IMR-90 (cell line): ENCODE results near the gene AANAT. TPM values are rescaled to one million over a fixed set of nuclear protein-coding genes. Genes with fewer than 3 reads are reported as not detected.

Experiments
- ATAC-seq: fragments of 200-7000 bp; cut with Tn5 transposase; 2 replicates; pipeline ENCODE4 v1.9.1; 2020; ENCODE audit warnings: low read depth, mild to moderate bottlenecking, moderate library complexity
- BruUV-seq: library from RNA; stranded (reverse); fragments of 400-500 nt; replicated peaks from 2 replicates; lab custom pipeline; 2021; lab: Mats Ljungman, UMichigan
- CTCF ChIA-PET: fragments of 300-600 bp; formaldehyde crosslinking; extraction: SDS; loops from one replicate; lab custom pipeline; 2021; ENCODE audit warnings: antibody characterized with exemption; lab: Yijun Ruan, JAX
- POLR2A ChIA-PET: fragments of 300-600 bp; sonication (Branson Sonifier 250); formaldehyde crosslinking; loops from one replicate; lab custom pipeline; 2022; ENCODE audit warnings: antibody characterized with exemption; ENCODE audit not compliant: unreplicated experiment; lab: Charles Lee
- DNase-seq: peaks from one replicate; pipeline ENCODE4 v3.0.0; 2013
- H2AFZ ChIP-seq: replicated peaks from 2 replicates; pipeline ENCODE3; 2013; ENCODE audit warnings: low read length, mild to moderate bottlenecking; ENCODE audit not compliant: poor library complexity
- H2AK5ac ChIP-seq: 2 replicates; pipeline ENCODE4 v1.6.1; 2013; ENCODE audit warnings: low read depth, low read length, inconsistent platforms
- H2AK9ac ChIP-seq: replicated peaks from 2 replicates; pipeline ENCODE3; 2013; ENCODE audit warnings: mild to moderate bottlenecking, low read depth, low read length, moderate library complexity; ENCODE audit not compliant: poor library complexity
- H2BK120ac ChIP-seq: 2 replicates; pipeline ENCODE4 v1.6.1; 2013; ENCODE audit warnings: low read depth, low read length, inconsistent platforms
- H2BK15ac ChIP-seq: 3 replicates; pipeline ENCODE4 v1.6.1; 2013; ENCODE audit warnings: low read depth, low read length, inconsistent platforms
- H2BK20ac ChIP-seq: 2 replicates; pipeline ENCODE4 v1.6.1; 2013; ENCODE audit warnings: low read depth, mild to moderate bottlenecking, inconsistent platforms, low read length, moderate library complexity
- H2BK5ac ChIP-seq: 2 replicates; pipeline ENCODE4 v1.6.1; 2013; ENCODE audit warnings: mild to moderate bottlenecking, low read depth, low read length, inconsistent platforms; ENCODE audit not compliant: poor library complexity, severe bottlenecking
- H3K14ac ChIP-seq: replicated peaks from 2 replicates; pipeline ENCODE4 v1.6.1; 2013; ENCODE audit warnings: low read depth, low read length, inconsistent platforms
- H3K18ac ChIP-seq: 2 replicates; pipeline ENCODE4 v1.6.1; 2013; ENCODE audit warnings: low read depth, low read length, control low read depth
- H3K23ac ChIP-seq: 2 replicates; pipeline ENCODE4 v1.6.1; 2013; ENCODE audit warnings: low read depth, low read length, inconsistent platforms
- H3K27ac ChIP-seq: 2 replicates; pipeline ENCODE4 v1.5.1; 2013; ENCODE audit warnings: mild to moderate bottlenecking, control low read depth, low read length; ENCODE audit not compliant: insufficient read depth
- H3K27me3 ChIP-seq: 2 replicates; pipeline ENCODE4 v1.6.1; 2013; ENCODE audit warnings: low read length; ENCODE audit not compliant: control insufficient read depth, insufficient read depth
- H3K36me3 ChIP-seq: 2 replicates; pipeline ENCODE4 v1.6.1; 2013; ENCODE audit warnings: low read length, mixed read lengths; ENCODE audit not compliant: control insufficient read depth, insufficient read depth
- H3K4ac ChIP-seq: 2 replicates; pipeline ENCODE4 v1.6.1; 2013; ENCODE audit warnings: low read depth, low read length, inconsistent platforms
- H3K4me1 ChIP-seq: 2 replicates; pipeline ENCODE4 v1.6.1; 2013; ENCODE audit warnings: low read length, mixed read lengths; ENCODE audit not compliant: control insufficient read depth, insufficient read depth
- H3K4me2 ChIP-seq: 2 replicates; pipeline ENCODE4 v1.6.1; 2013; ENCODE audit warnings: low read depth, mild to moderate bottlenecking, control low read depth, low read length, moderate library complexity
- H3K4me3 ChIP-seq: 2 replicates; pipeline ENCODE4 v1.5.1; 2013; ENCODE audit warnings: low read depth, mild to moderate bottlenecking, control low read depth, low read length, moderate library complexity; ENCODE audit not compliant: insufficient read depth
- H3K56ac ChIP-seq: 2 replicates; pipeline ENCODE4 v1.6.1; 2013; ENCODE audit warnings: low read length, inconsistent platforms; ENCODE audit not compliant: insufficient read depth; ENCODE audit errors: extremely low read depth
- H3K79me1 ChIP-seq, 2 experiments: 2 replicates each; pipeline ENCODE4 v1.6.1; 2013; ENCODE audit warnings: low read length in 2 of 2, inconsistent platforms in 1 of 2, low read depth in 1 of 2
- H3K9ac ChIP-seq: 2 replicates; pipeline ENCODE4 v1.6.1; 2013; ENCODE audit warnings: low read depth, low read length, control low read depth
- H3K9me1 ChIP-seq: 2 replicates; pipeline ENCODE4 v1.6.1; 2013; ENCODE audit warnings: low read length, inconsistent platforms; ENCODE audit not compliant: insufficient read depth
- H3K9me3 ChIP-seq: 2 replicates; pipeline ENCODE4 v1.6.1; 2013; ENCODE audit warnings: low read length; ENCODE audit not compliant: control insufficient read depth, insufficient read depth
- H4K20me1 ChIP-seq: 2 replicates; pipeline ENCODE4 v1.6.1; 2013; ENCODE audit warnings: low read length, inconsistent platforms; ENCODE audit not compliant: insufficient read depth
- H4K5ac ChIP-seq: 2 replicates; pipeline ENCODE4 v1.6.1; 2013; ENCODE audit warnings: mild to moderate bottlenecking, low read depth, low read length, control low read depth
- H4K8ac ChIP-seq, 2 experiments: 2 replicates each; pipeline ENCODE4 v1.6.1; 2013; ENCODE audit warnings: low read depth in 2 of 2, low read length in 2 of 2, control low read depth in 1 of 2, inconsistent platforms in 1 of 2
- H4K91ac ChIP-seq: 2 replicates; pipeline ENCODE4 v1.6.1; 2013; ENCODE audit warnings: low read depth, low read length, inconsistent platforms; ENCODE audit not compliant: insufficient read depth
- CEBPB ChIP-seq: IDR thresholded peaks from 2 replicates; pipeline ENCODE4 v1.6.1; 2012; ENCODE audit warnings: low read depth, low read length, improper control_type of control experiment
- CTCF ChIP-seq: conservative IDR thresholded peaks from 2 replicates; pipeline ENCODE4 v1.5.1; 2012; ENCODE audit warnings: mild to moderate bottlenecking, low read depth, low read length, improper control_type of control experiment
- ELK1 ChIP-seq: fragments of 150-350 bp; IDR thresholded peaks from 2 replicates; pipeline ENCODE4 v1.6.1; 2016; ENCODE audit warnings: low read depth, mild to moderate bottlenecking, low read length, moderate library complexity, borderline replicate concordance
- FOS ChIP-seq: fragments of 150-350 bp; IDR thresholded peaks from 2 replicates; pipeline ENCODE4 v1.6.1; 2016; ENCODE audit warnings: low read depth, low read length
- MAFK ChIP-seq: IDR thresholded peaks from 2 replicates; pipeline ENCODE4 v1.6.1; 2012; ENCODE audit warnings: low read depth, low read length, improper control_type of control experiment
- MAZ ChIP-seq: IDR thresholded peaks from 2 replicates; pipeline ENCODE4 v1.6.1; 2012; ENCODE audit warnings: low read depth, mild to moderate bottlenecking, low read length, improper control_type of control experiment, moderate library complexity, borderline replicate concordance
- MXI1 ChIP-seq: IDR thresholded peaks from 2 replicates; pipeline ENCODE4 v1.6.1; 2012; ENCODE audit warnings: low read depth, mild to moderate bottlenecking, low read length, moderate library complexity, borderline replicate concordance
- NFE2L2 ChIP-seq: fragments of 150-350 bp; IDR thresholded peaks from 2 replicates; pipeline ENCODE4 v1.6.1; 2016; ENCODE audit warnings: low read depth, mild to moderate bottlenecking, low read length
- POLR2A ChIP-seq: IDR thresholded peaks from 2 replicates; pipeline ENCODE4 v1.6.1; 2012; ENCODE audit warnings: mild to moderate bottlenecking, low read depth, low read length
- RAD21 ChIP-seq: IDR thresholded peaks from 2 replicates; pipeline ENCODE4 v1.6.1; 2012; ENCODE audit warnings: low read length, improper control_type of control experiment
- RCOR1 ChIP-seq: IDR thresholded peaks from 2 replicates; pipeline ENCODE4 v1.6.1; 2012; ENCODE audit warnings: mild to moderate bottlenecking, low read length, improper control_type of control experiment; ENCODE audit not compliant: insufficient replicate concordance
- RFX5 ChIP-seq: IDR thresholded peaks from 2 replicates; pipeline ENCODE4 v1.8.0; 2012; ENCODE audit warnings: low read depth, mild to moderate bottlenecking, low read length, moderate library complexity
- SMC3 ChIP-seq: fragments of 150-350 bp; IDR thresholded peaks from 2 replicates; pipeline ENCODE4 v1.6.1; 2016; ENCODE audit warnings: low read depth, mild to moderate bottlenecking, antibody characterized with exemption, low read length, moderate library complexity
- WGBS, 2 experiments: methylation state at CpG; one replicate each; pipeline versions ENCODE4 v1.1.5 to v1.1.7; 2013; ENCODE audit warnings: missing lambda C conversion rate in 2 of 2; ENCODE audit not compliant: insufficient read length in 1 of 2; ENCODE audit errors: extremely low coverage in 2 of 2; 5-methylcytosine and 5-hydroxymethylcytosine counted together
- dilution Hi-C: fragments of 300-500 bp; cut with HindIII; formaldehyde crosslinking; loops from one replicate; pipeline ENCODE4 v1.14.3; 2018; ENCODE audit warnings: low sequenced_read_pairs; ENCODE audit not compliant: unreplicated experiment
- in situ Hi-C: fragments of 300-500 bp; cut with MboI; formaldehyde crosslinking; loops from 3 replicates; pipeline ENCODE4 v1.14.3; 2019; ENCODE audit warnings: low sequenced_read_pairs, inconsistent platforms, mixed read lengths
- intact Hi-C: fragments of 100-400 bp; cut with micrococcal nuclease; formaldehyde crosslinking; loops from 2 replicates; pipeline ENCODE4 v1.10.0; 2022
- polyA plus RNA-seq, 3 experiments: library from polyadenylated mRNA; depleted of rRNA; stranded (reverse); fragments of >200 nt; gene quantifications; 2 replicates each; pipeline ENCODE4 v1.2.3, GENCODE V29; 2012; ENCODE audit warnings: low replicate concordance in 1 of 3
- total RNA-seq: library from RNA; depleted of rRNA; stranded (reverse); fragments of >200 nt; gene quantifications from 2 replicates; pipeline ENCODE4 v1.2.3, GENCODE V29; 2012
- TF ChIP-seq, protein P1 (sequence below): fragments of 150-350 bp; IDR thresholded peaks from 2 replicates; pipeline ENCODE4 v1.6.1; 2017; ENCODE audit warnings: mild to moderate bottlenecking, antibody characterized with exemption, low read length, low read depth

The AANAT gene
- total and polyA plus RNA-seq, 2 of the 4 experiments (the other 2 are of a cell fraction), result 0.21 TPM; not detected in 1

DNA sequence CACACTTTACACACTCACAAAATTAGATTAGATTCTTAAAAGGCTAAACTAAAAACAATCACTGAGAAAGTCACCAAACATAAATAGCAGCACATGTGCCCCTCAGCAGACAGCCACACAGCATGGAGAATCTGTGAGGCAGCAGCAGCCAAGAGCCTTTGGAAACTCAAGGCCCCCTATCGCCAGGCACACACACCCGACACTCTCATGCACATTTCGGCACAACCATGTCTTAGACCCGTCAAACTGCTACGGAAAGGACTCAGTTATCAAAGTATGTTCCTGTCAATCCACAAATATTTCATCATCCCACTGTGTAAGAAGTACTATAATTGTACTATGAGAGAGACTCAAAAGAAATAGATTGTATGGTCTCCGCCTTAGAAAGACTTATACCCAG lies 35.4 kb upstream of the AANAT start:
- DNase-seq, result no peak
- Histone ChIP-seq H3K27ac (no peak overlapping the region), H2BK20ac (no peak overlapping the region), H3K9ac (no peak overlapping the region), H3K56ac (no peak overlapping the region), H3K4me2 (no peak overlapping the region), H3K23ac (no peak overlapping the region), H2AFZ (no peak overlapping the region), H2BK15ac (no peak overlapping the region), H4K8ac (no peak overlapping the region), H3K4ac (no peak overlapping the region), H3K4me3 (no peak overlapping the region), H3K18ac (no peak overlapping the region), H2BK120ac (no peak overlapping the region), H2BK5ac (no peak overlapping the region), H4K5ac (no peak overlapping the region), H2AK9ac (no peak overlapping the region), H3K36me3 (peaks cover 4% of the 10 kb centered on the region; the same call in 1 of the 2 replicates), H4K20me1 (peaks cover 78% of the 10 kb centered on the region), H3K79me1 (peaks cover 42 to 84% of the 10 kb centered on the region in 2 experiments), H2AK5ac (no peak overlapping the region), H3K9me1 (peaks cover 27% of the 10 kb centered on the region), H3K27me3 (no peaks in the 10 kb centered on the region), H4K91ac (no peak overlapping the region), H3K4me1 (peaks cover 15% of the 10 kb centered on the region), H3K14ac (no peak overlapping the region), H3K9me3 (no peaks in the 10 kb centered on the region)
- dilution Hi-C loops, result no loop called here
- ATAC-seq, result no peak
- 83% methylated on average over 1 of the region's 6 CpGs; no CpG with 5 or more reads in 1 of the 2 experiments for WGBS, 2 experiments
- POLR2A ChIA-PET, result no interaction called here
- no TSS peak for BruUV-seq
- in situ Hi-C loops, result no loop called here
- CTCF ChIA-PET, result no interaction called here
- TF ChIP-seq MXI1 (no peak), MAZ (no peak), CEBPB (no peak), ELK1 (no peak), FOS (no peak), NFE2L2 (no peak), POLR2A (no peak), CTCF (no peak), RFX5 (no peak), RAD21 (no peak), RCOR1 (no peak), MAFK (no peak), SMC3 (no peak)
- TF ChIP-seq, protein P1, sequence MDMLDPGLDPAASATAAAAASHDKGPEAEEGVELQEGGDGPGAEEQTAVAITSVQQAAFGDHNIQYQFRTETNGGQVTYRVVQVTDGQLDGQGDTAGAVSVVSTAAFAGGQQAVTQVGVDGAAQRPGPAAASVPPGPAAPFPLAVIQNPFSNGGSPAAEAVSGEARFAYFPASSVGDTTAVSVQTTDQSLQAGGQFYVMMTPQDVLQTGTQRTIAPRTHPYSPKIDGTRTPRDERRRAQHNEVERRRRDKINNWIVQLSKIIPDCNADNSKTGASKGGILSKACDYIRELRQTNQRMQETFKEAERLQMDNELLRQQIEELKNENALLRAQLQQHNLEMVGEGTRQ, result no peak
- intact Hi-C loops, result no loop called here
